GM21529 (cell line): ENCODE measurements around the gene RPS19.
"Not testable (repeated sequence)": the region's sequence is repeated elsewhere in the genome, so short reads cannot be mapped to it uniquely, and the experiment has no call there.

Source experiments
- ATAC-seq: cut with Tn5 transposase; IDR thresholded peaks from one replicate; pipeline ENCODE4 v1.9.1; 2021; ENCODE audit not compliant: unreplicated experiment

The RPS19 gene

GRCh38 chr19:41859213-41859617 lies 840 bp upstream of the RPS19 start:
- ATAC-seq = no peak

- ATAC-seq = no peak
Measured at GRCh38 chr19:41860419-41861115, 512 bp downstream of the RPS19 start.

- no peak for ATAC-seq
Measured at GRCh38 chr19:41861116-41861768, 1.2 kb downstream of the RPS19 start.

- no peak for ATAC-seq
Measured at GRCh38 chr19:41861846-41862245, 1.8 kb downstream of the RPS19 start.

GRCh38 chr19:41862445-41862986 lies 2.5 kb downstream of the RPS19 start:
- no peak for ATAC-seq

GRCh38 chr19:41863209-41863931 lies 3.3 kb downstream of the RPS19 start:
- ATAC-seq = no peak

- ATAC-seq = no peak
Measured at GRCh38 chr19:41864374-41864773, 4.3 kb downstream of the RPS19 start.

- ATAC-seq = no peak
Measured at GRCh38 chr19:41866284-41866683, 6.2 kb downstream of the RPS19 start.

GRCh38 chr19:41868120-41868988 lies 8.3 kb downstream of the RPS19 start:
- ATAC-seq = no peak

- ATAC-seq = no peak
Measured at GRCh38 chr19:41868989-41869300, 8.9 kb downstream of the RPS19 start.

GRCh38 chr19:41869374-41869955 lies 9.4 kb downstream of the RPS19 start:
- ATAC-seq = no peak

GRCh38 chr19:41870401-41870873 lies 10.4 kb downstream of the RPS19 start:
- ATAC-seq = no peak

DNA sequence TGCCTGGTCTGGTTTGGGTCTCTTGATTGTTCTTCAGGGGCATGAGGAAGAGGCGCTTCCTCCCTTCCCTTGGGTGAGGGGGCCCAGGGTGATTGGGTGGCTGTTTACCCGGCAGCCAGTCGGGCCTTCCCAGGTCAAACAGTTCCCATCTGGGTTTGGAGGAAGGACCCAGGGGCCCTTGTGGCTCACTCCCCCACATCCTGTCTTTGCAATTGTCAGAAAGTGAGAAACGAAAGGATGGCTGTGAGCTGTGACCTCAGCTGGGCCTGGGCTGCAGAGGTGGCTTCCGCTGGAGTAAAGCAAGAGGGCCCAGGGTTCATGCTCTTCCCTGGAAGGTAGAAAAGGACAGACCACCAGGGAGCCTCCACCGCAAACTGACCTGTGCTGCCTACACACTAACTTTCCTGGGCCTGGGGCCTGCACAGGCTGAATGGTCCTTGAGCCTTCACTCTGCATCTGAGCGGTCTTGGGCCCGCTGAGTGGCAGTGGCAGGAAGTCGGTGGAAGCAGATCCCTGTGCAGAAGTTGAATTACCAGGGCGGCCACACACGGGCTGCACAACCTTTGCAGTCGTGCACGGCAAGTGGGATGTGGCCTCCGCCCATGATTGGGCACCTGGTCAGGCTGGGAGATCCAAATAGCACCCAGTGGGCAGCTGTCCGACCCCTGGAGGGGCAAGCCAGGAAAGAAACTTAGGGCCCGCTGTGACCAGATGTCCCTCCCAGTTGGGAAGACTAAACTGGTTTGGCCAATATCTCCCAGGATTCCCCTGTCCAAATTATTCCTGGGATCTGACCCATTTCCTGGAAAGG lies 11.7 kb downstream of the RPS19 start:
- peak; percentile 60 for ATAC-seq

- no peak for ATAC-seq
Measured at GRCh38 chr19:41872384-41872774, 12.3 kb downstream of the RPS19 start.

DNA sequence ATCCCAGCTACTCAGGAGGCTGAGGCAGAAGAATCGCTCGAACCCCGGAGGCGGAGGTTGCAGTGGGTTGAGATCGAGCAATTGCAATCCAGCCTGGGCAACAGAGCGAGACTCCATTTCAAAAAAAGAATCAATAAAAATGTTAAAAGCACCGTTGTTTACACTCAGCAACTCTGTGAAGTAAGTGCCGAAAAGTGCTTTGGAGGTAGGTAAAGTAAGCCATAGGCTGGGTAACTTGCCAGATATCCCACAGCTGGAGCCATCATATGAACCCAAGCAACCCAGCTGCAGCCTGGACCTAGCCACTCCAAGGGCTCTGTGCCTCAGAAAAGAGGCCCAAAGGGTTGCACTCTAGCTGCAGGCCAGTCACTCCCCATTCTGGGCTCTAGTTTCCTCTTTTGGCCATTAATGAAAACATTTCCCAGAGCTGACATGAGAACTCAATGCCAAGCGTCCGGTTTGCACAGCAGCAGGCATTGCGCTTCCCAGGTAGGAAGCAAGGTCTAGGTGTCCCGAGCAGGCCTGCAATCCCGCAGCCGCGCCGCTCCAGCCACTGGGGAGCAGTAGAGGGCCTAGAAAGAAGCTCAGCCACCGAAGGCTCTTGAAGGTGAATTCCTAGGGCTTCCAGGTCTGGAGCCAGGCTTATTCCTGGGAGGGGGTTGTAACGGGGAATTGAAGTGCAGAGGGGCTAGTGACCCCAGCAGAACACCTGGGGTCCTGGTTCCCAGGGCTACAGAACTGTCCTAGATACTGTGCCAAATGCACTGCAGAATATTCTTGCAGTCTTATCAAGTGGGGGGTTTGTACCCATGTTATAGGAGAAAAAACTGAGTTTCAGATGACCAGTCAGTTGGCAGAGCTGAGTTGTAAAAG lies 13.0 kb downstream of the RPS19 start:
- no peak for ATAC-seq

- not testable (repeated sequence) for ATAC-seq
Measured at GRCh38 chr19:41875973-41876372, 15.9 kb downstream of the RPS19 start.

DNA sequence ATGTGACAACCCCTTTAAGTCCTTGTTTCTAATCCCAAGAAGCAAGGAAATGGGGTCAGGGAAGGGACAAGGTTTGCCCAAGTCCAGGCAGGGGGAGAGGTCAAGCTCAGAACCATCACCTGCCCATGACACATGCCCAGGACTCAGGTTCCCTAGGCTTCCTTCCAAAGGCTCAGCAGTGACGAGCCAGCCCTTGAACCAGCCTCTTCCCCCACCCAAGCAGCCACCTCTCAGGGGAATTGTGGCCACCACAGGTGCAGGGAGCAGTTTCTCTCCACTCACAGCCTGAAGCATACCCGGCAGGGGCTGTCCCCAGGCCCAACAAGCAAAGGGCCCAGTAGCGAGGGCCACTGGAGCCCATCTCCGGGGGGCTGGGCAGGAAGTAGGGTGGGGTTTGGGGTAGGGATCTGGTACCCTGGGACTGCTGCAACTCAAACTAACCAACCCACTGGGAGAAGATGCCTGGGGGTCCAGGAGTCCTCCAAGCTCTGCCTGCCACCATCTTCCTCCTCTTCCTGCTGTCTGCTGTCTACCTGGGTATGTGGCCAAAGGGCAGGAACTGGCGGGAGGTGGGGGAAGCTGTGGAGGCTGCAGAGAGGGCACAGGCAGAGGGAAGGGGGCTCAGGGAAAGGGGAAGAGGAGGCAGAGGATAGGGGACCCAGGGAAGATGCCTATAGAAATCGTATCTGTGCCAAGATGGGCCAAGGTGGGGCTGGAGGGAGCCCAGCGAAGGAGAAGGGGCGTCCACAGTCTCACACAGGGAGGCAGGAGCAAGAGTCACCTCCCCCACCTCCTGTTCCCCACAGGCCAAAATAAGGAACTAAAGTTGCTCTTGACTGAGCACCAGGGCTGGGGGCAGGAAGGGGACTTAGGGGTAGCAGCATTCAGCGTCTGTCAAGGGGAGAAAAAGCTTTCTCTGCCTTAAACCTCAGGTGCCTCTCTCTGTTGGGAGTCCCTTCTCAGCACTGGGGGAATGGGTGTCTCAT lies 17.1 kb downstream of the RPS19 start, which contains the start of gene CD79A:
Gene CD79A, plus strand, starts transcription at position 433 of the 986 bp plus-strand sequence. Its CDS starts 26 bp downstream, at position 459.
- peak; percentile 66 for ATAC-seq
